Astrocyte (in vitro differentiated cells and primary cell): Measurements from ENCODE around the gene MAPKAP1. TPM values are rescaled to one million over a fixed set of nuclear protein-coding genes. Genes with fewer than 3 reads are reported as not detected.

ENCODE experiments used
- DNase-seq: peaks from one replicate; pipeline ENCODE4 v3.0.0-alpha.2; 2010; ENCODE audit warnings: low read depth
- FAIRE-seq: peaks from 2 replicates; lab custom pipeline; 2011; peaks lifted over from hg19 to GRCh38; lab: Jason Lieb, UNC
- H2AFZ ChIP-seq: 2 replicates; pipeline ENCODE4 v1.6.0; 2012; ENCODE audit warnings: low read depth, low read length, inconsistent platforms
- H3K27ac ChIP-seq: 2 replicates; pipeline ENCODE4 v1.5.1; 2011; ENCODE audit warnings: low read depth, low read length, inconsistent platforms
- H3K27me3 ChIP-seq: 2 replicates; pipeline ENCODE4 v1.6.0; 2011; ENCODE audit warnings: low read length, inconsistent platforms; ENCODE audit not compliant: insufficient read depth
- H3K36me3 ChIP-seq: 2 replicates; pipeline ENCODE4 v1.5.1; 2011; ENCODE audit warnings: low read length, inconsistent platforms; ENCODE audit not compliant: insufficient read depth
- H3K4me1 ChIP-seq: 2 replicates; pipeline ENCODE4 v1.5.1; 2011; ENCODE audit warnings: low read length, inconsistent platforms; ENCODE audit not compliant: insufficient read depth
- H3K4me2 ChIP-seq: 2 replicates; pipeline ENCODE4 v1.6.0; 2012; ENCODE audit warnings: low read length, inconsistent platforms
- H3K4me3 ChIP-seq: 2 replicates; pipeline ENCODE4 v1.5.1; 2011; ENCODE audit warnings: low read depth, mild to moderate bottlenecking, low read length, inconsistent platforms; ENCODE audit not compliant: insufficient read depth
- H3K79me2 ChIP-seq: 2 replicates; pipeline ENCODE4 v1.6.0; 2012; ENCODE audit warnings: mild to moderate bottlenecking, low read length, inconsistent platforms; ENCODE audit not compliant: insufficient read depth
- H3K9ac ChIP-seq: 2 replicates; pipeline ENCODE4 v1.6.0; 2012; ENCODE audit warnings: mild to moderate bottlenecking, low read length, inconsistent platforms
- H3K9me3 ChIP-seq: 2 replicates; pipeline ENCODE4 v1.5.1; 2012; ENCODE audit warnings: low read depth, mild to moderate bottlenecking, low read length, inconsistent platforms; ENCODE audit not compliant: insufficient read depth
- H4K20me1 ChIP-seq: 2 replicates; pipeline ENCODE4 v1.6.0; 2012; ENCODE audit warnings: low read length, inconsistent platforms; ENCODE audit not compliant: insufficient read depth
- H3K27ac Mint-ChIP-seq: one replicate; pipeline ENCODE4 v1.8.0; 2021; ENCODE audit warnings: mild to moderate bottlenecking, mixed read lengths; ENCODE audit not compliant: unreplicated experiment
- H3K27me3 Mint-ChIP-seq: one replicate; pipeline ENCODE4 v1.8.0; 2021; ENCODE audit warnings: low read depth, mixed read lengths; ENCODE audit not compliant: unreplicated experiment
- H3K36me3 Mint-ChIP-seq: one replicate; pipeline ENCODE4 v1.8.0; 2021; ENCODE audit warnings: low read depth, mixed read lengths; ENCODE audit not compliant: unreplicated experiment
- H3K4me1 Mint-ChIP-seq: one replicate; pipeline ENCODE4 v1.8.0; 2021; ENCODE audit warnings: low read depth, mixed read lengths; ENCODE audit not compliant: unreplicated experiment
- H3K4me3 Mint-ChIP-seq: one replicate; pipeline ENCODE4 v1.8.0; 2021; ENCODE audit warnings: mild to moderate bottlenecking, moderate library complexity, mixed read lengths; ENCODE audit not compliant: unreplicated experiment
- H3K9me3 Mint-ChIP-seq: one replicate; pipeline ENCODE4 v1.8.0; 2021; ENCODE audit warnings: mild to moderate bottlenecking, mixed read lengths; ENCODE audit not compliant: unreplicated experiment
- CTCF ChIP-seq: IDR thresholded peaks from 2 replicates; pipeline ENCODE4 v1.5.1; 2011; ENCODE audit warnings: low read depth, mild to moderate bottlenecking, inconsistent platforms, low read length, moderate library complexity; ENCODE audit not compliant: insufficient read depth
- EZH2 ChIP-seq: IDR thresholded peaks from 2 replicates; pipeline ENCODE4 v1.6.1; 2012; ENCODE audit warnings: mild to moderate bottlenecking, low read length, inconsistent platforms; ENCODE audit not compliant: insufficient read depth
- total RNA-seq: library from RNA; stranded (reverse); gene quantifications from 2 replicates; pipeline ENCODE4 v1.2.1, GENCODE V29; 2021

MAPKAP1 gene
- total RNA-seq, 1 donor from 2014 or later = 109 TPM

DNA sequence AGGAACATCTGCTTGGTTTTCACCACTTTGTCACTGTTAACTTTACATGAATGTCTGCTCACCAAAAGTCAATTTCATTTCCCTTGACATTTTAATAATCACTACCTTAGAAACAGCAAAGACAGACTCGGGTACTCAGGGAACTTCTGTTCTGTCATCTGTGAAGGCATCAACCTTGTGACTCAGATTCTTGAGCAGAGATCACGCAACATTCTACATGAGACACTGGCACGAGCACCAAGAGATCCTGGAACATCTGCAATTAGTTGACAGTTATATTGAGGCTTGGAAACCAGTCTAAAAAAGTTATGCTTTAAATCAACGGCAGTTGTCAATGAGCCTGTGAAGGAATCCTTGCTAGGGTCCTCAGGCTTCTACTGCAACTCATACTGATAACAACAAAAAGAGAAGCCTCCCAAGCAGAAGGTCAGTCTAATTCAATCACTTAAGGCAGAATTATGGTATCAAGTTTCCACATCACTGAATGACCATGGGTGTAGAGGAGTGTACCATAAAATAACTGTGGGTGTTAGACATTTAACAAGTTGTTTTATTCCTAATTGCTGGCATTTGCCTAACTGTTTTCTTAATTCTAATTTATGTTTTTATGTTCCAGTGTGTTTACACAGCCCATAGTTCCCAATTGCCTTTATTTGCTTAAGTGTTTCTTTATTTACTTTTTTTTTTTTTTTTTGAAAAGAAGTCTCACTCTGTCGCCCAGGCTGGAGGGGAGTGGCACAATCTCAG, 36.8 kb upstream of the MAPKAP1 start:
- Histone ChIP-seq H3K9me3 (no peaks in the 10 kb centered on the region), H3K4me1 (peaks cover 18% of the 10 kb centered on the region), H3K27ac (no peak overlapping the region), H3K9ac (no peak overlapping the region), H2AFZ (no peak overlapping the region), H3K27me3 (no peaks in the 10 kb centered on the region), H3K79me2 (peaks cover 15% of the 10 kb centered on the region), H3K36me3 (no peaks in the 10 kb centered on the region), H3K4me3 (no peak overlapping the region), H3K4me2 (no peak overlapping the region), H4K20me1 (no peaks in the 10 kb centered on the region)
- DNase-seq = no peak
- no peaks in the 10 kb centered on the region for H3K36me3 Mint-ChIP-seq
- TF ChIP-seq EZH2 = no peak
- no peak for TF ChIP-seq CTCF
- H3K4me3 Mint-ChIP-seq = no peak overlapping the region
- H3K27ac Mint-ChIP-seq = no peak overlapping the region
- FAIRE-seq = no peak
- H3K4me1 Mint-ChIP-seq = peaks cover 13% of the 10 kb centered on the region
- H3K27me3 Mint-ChIP-seq = no peaks in the 10 kb centered on the region
- no peaks in the 10 kb centered on the region for H3K9me3 Mint-ChIP-seq

DNA sequence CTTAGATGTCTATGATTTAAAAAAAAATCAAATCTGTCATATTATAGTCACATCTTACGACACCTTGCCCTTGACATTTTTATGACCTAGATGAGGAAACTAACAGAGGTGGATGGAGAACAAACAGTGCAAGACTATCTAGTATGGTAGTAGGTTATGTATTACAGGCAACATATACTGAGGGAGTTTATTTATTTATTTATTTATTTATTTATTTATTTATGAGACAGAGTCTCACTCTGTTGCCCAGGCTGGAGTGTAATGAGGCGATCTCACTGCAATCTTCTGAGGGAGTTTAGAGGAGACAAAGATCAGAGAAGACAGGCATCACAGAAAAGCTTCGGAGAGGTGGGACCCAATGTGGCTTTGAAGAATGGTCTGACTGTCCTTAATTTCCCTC, 35.6 kb upstream of the MAPKAP1 start:
- Mint-ChIP-seq H3K36me3 (peaks cover 3% of the 10 kb centered on the region), H3K9me3 (no peaks in the 10 kb centered on the region), H3K27me3 (peaks cover 4% of the 10 kb centered on the region), H3K4me3 (no peak overlapping the region), H3K4me1 (peaks cover 13% of the 10 kb centered on the region), H3K27ac (no peak overlapping the region)
- no peaks in the 10 kb centered on the region for H3K9me3 ChIP-seq
- no peaks in the 10 kb centered on the region for H3K27me3 ChIP-seq
- no peak overlapping the region for H3K4me2 ChIP-seq
- no peak overlapping the region for H3K9ac ChIP-seq
- H2AFZ ChIP-seq = no peak overlapping the region
- H3K36me3 ChIP-seq = no peaks in the 10 kb centered on the region
- H3K4me1 ChIP-seq = peaks cover 18% of the 10 kb centered on the region
- no peaks in the 10 kb centered on the region for H4K20me1 ChIP-seq
- H3K4me3 ChIP-seq = no peak overlapping the region
- H3K79me2 ChIP-seq = peaks cover 4% of the 10 kb centered on the region
- TF ChIP-seq EZH2 (no peak), CTCF (no peak)
- no peak for DNase-seq
- no peak for FAIRE-seq
- H3K27ac ChIP-seq = no peak overlapping the region

GRCh38 chr9:125739436-125739835, 32.4 kb upstream of the MAPKAP1 start:
- Histone ChIP-seq H3K79me2 (no peaks in the 10 kb centered on the region), H3K4me2 (no peak overlapping the region), H3K4me3 (no peak overlapping the region), H3K9ac (no peak overlapping the region), H3K9me3 (no peaks in the 10 kb centered on the region), H3K27ac (no peak overlapping the region), H3K27me3 (no peaks in the 10 kb centered on the region), H4K20me1 (no peaks in the 10 kb centered on the region), H3K36me3 (no peaks in the 10 kb centered on the region), H2AFZ (no peak overlapping the region), H3K4me1 (peaks cover 2% of the 10 kb centered on the region)
- H3K27me3 Mint-ChIP-seq = peaks cover 5% of the 10 kb centered on the region
- H3K9me3 Mint-ChIP-seq = no peaks in the 10 kb centered on the region
- DNase-seq (no peak), FAIRE-seq (no peak)
- peaks cover 4% of the 10 kb centered on the region for H3K4me1 Mint-ChIP-seq
- no peak overlapping the region for H3K27ac Mint-ChIP-seq
- no peak overlapping the region for H3K4me3 Mint-ChIP-seq
- TF ChIP-seq CTCF (no peak), EZH2 (no peak)
- H3K36me3 Mint-ChIP-seq = peaks cover 3% of the 10 kb centered on the region
